ENCODE measurements around the gene KCNK7. TPM values are rescaled to one million over a fixed set of nuclear protein-coding genes. Genes with fewer than 3 reads are reported as not detected.

The KCNK7 gene
- polyA plus RNA-seq, 1 of the 3 experiments (the other 2 are of a cell fraction), result 0.58 TPM

DNA sequence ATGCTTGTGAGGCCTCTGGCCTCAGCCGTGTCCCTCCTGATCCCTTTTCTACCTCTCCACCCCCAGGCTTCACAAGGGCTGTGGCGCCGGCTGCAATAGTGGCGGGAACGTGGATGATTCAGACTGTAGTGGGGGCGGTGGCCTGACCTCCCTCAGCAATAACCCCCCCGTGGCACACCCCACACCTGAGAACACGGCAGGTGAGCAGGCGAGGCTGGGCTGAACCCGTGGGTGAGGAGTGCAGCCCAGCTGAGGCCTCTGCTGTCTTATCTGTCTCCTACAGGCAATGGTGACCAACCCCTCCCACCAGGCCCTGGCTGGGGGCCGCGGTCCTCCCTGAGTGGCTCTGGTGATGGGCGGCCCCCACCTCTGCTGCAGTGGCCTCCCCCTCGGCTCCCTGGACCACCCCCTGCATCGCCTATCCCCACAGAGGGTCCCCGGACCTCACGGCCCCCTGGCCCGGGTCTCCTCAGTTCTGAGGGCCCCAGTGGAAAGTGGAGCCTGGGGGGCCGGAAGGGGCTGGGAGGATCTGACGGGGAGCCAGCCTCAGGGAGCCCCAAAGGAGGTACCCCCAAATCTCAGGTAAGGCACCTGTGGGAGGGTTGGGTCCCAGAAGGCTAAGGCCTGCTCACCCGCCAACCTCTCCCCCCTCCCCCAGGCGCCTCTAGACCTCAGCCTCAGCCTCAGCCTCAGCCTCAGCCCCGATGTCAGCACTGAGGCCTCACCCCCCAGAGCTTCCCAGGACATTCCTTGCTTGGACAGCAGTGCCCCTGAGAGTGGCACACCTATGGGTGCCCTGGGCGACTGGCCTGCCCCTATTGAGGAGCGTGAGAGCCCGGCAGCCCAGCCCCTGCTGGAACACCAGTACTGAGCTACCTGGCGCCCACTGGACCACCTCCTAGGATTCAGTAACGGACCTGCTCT lies 40.8 kb upstream of the KCNK7 start:
- H3K4me1 ChIP-seq (ENCODE audit: control insufficient read depth in 1 of 2, insufficient read depth in 2 of 2, low read depth in 1 of 2, low read length in 1 of 2), result peaks cover 5 to 25% of the 10 kb centered on the region in 2 experiments; a peak in 3 of 4 replicates
- no peak overlapping the region for H3K9ac ChIP-seq
- peaks cover 18% of the 10 kb centered on the region for H3F3A ChIP-seq (replicated peaks; ENCODE audit: insufficient read depth)
- H3K36me3 ChIP-seq (replicated peaks in 1 of 2; ENCODE audit: control insufficient read depth in 1 of 2, insufficient read depth in 2 of 2, low read length in 1 of 2), result peaks cover 3 to 49% of the 10 kb centered on the region in 2 experiments
- peaks cover 9% of the 10 kb centered on the region for H4K20me1 ChIP-seq (ENCODE audit: insufficient read depth)
- H3K4me3 ChIP-seq (ENCODE audit: low read depth in 2 of 2, low read length in 1 of 2), result no peak overlapping the region
- H3K9me2 ChIP-seq, result no peaks in the 10 kb centered on the region
- H3K79me2 ChIP-seq (ENCODE audit: insufficient read depth), result peaks cover 16% of the 10 kb centered on the region
- ChIA-PET CTCF (interaction anchor here (1.2 to 3.9 kb wide), 3 partner anchors 10 to 18 kb away, joined by 4 to 18 read pairs (median 9); no protein-coding TSS in a partner anchor), POLR2A (no interaction called here)
- H3K4me2 ChIP-seq, result no peak overlapping the region
- no peaks in the 10 kb centered on the region for H3K27me3 ChIP-seq (ENCODE audit: insufficient read depth)
- no peak for TF ChIP-seq TEAD4 (IDR thresholded peaks at IDR 0.05; ENCODE audit: borderline replicate concordance, insufficient read depth)
- TF ChIP-seq, protein P1, sequence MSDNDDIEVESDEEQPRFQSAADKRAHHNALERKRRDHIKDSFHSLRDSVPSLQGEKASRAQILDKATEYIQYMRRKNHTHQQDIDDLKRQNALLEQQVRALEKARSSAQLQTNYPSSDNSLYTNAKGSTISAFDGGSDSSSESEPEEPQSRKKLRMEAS (IDR thresholded peaks at IDR 0.05; ENCODE audit: low read depth), result no peak
- TF ChIP-seq YY1 (IDR thresholded peaks at IDR 0.05; ENCODE audit: low read depth), result no peak
- TF ChIP-seq SIN3A (IDR thresholded peaks at IDR 0.05; ENCODE audit: borderline replicate concordance, low read depth, low read length), result no peak
- TF ChIP-seq EZH2phosphoT487 (IDR thresholded peaks at IDR 0.05; ENCODE audit: borderline replicate concordance, low read depth), result no peak
- TF ChIP-seq REST (IDR thresholded peaks at IDR 0.05; ENCODE audit: low read depth, low read length), result no peak
- no peak for TF ChIP-seq RCOR1 (IDR thresholded peaks at IDR 0.05; ENCODE audit: low read length)
- TF ChIP-seq NFIC (IDR thresholded peaks at IDR 0.05; ENCODE audit: borderline replicate concordance), result no peak
- no peak for TF ChIP-seq MEF2A (IDR thresholded peaks at IDR 0.05; ENCODE audit: borderline replicate concordance, low read depth)
- TF ChIP-seq FOXJ3 (CRISPR knock-in tag; IDR thresholded peaks at IDR 0.05), result no peak
- no peak for TF ChIP-seq GATA2 (CRISPR knock-in tag; IDR thresholded peaks at IDR 0.05)
- TF ChIP-seq RFX5 (IDR thresholded peaks at IDR 0.05; ENCODE audit: low read length), result no peak
- TF ChIP-seq TAF1 (IDR thresholded peaks at IDR 0.05; ENCODE audit: borderline replicate concordance, low read depth, low read length), result no peak
- no peak for TF ChIP-seq GABPA (IDR thresholded peaks at IDR 0.05; ENCODE audit: low read depth)
- H3K9me3 ChIP-seq, result no peaks in the 10 kb centered on the region
- H3K27ac ChIP-seq (ENCODE audit: low read depth in 2 of 2, low read length in 1 of 2), result peak overlapping the region in 1 of 2 experiments; percentile 43; a peak in 1 of 4 replicates
- DNase-seq, result no peak
- no peak overlapping the region for H2AFZ ChIP-seq (ENCODE audit: low read depth)
- WGBS (ENCODE audit: low lambda C conversion rate), result 93% methylated on average over 14 of the region's 28 CpGs

All from SK-N-SH (cell line).